Stimulated activated CD4-positive, alpha-beta T cell treated with anti-CD3 and anti-CD28 coated beads, Interleukin-1b, Interleukin-23, amount 100 ng/mL, for 24 hours (primary cell): ENCODE measurements around the gene TMEM39A.

Source experiments
- DNase-seq, 4 experiments: peaks; one replicate each; pipeline ENCODE4 v3.0.0-alpha.2; 2020; ENCODE audit warnings: low read depth in 4 of 4, low spot score in 1 of 4

The TMEM39A gene

GRCh38 chr3:119463171-119464169 is at the start of gene TMEM39A:
TMEM39A (minus strand) TSS chr3:119463615; CDS start chr3:119462074, 1,541 bp downstream.
- peak; percentile 98 to 99 (median 98) for DNase-seq

GRCh38 chr3:119510690-119511089 is 47.3 kb upstream of the TMEM39A start:
- DNase-seq: no peak

DNA sequence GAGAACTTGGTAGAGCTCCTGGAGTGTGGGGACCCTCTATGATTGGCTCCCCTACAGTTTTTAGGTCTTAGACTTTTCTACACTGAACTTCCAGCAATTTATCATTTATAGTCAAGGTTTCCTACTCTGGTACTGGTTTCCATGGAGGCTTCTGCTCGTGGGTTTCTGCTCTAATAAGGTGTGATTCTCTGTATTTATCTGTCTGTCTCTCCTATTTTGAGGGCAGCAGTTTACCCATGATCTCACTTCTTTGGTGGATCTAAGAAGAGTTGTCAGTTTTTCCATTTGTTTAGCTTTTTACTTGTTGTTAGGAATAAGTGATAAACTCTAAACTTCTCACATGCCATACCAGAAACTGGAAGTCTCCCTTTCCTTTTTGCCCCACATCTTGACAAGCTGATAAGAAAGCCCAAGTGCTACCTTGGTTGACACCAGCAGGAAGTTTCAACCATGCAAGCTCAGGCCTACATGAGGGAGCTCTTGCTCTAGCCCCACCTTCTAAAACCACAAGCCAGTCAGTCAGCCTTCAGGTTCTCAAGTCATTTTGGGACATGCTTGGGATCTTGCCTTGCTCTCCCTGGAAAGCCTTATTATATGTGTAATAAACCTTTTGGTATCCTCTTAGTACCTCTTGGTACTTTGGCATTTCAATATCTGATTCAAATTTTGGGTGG is 44.9 kb upstream of the TMEM39A start:
- DNase-seq: no peak

DNA sequence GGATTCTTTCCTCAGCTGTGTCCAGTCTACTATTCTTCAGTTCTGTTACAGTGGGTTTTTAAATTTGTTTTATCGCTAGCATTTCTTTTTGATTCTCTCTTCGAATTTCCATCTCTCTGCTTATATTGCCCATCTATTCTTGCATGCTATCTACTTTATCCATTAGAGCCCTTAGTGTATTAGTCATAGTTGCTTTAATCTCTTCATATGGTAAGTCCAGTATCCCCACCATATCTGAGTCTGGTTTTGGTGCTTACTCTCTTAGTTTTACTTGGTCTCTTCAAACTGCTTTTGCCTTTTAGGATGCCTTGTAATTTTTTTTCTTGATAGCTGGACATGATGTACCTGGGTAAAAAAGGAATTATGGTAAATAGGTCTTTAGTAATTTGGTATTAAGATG is 44.0 kb upstream of the TMEM39A start:
- no peak for DNase-seq

DNA sequence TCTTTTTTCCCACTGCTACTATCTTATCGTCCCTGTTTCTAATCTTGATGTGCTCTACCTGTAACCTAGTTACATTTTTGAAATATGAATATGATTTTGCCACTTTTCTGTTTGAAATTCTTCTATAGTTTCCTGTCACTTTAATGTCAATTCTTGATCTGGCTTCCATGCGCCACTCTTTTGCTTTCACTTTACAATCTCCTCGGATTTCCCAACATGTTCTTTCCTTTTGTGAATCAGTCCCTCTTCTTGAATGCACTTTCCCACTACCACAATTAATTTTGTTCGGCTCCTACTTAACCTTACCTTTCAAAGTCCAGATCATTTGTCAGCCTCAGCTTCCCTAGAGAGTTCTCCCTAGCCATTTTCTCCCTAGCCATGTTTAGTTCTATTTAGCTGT is 43.2 kb upstream of the TMEM39A start:
- no peak for DNase-seq

GRCh38 chr3:119500901-119501300 is 37.5 kb upstream of the TMEM39A start:
- no peak for DNase-seq

DNA sequence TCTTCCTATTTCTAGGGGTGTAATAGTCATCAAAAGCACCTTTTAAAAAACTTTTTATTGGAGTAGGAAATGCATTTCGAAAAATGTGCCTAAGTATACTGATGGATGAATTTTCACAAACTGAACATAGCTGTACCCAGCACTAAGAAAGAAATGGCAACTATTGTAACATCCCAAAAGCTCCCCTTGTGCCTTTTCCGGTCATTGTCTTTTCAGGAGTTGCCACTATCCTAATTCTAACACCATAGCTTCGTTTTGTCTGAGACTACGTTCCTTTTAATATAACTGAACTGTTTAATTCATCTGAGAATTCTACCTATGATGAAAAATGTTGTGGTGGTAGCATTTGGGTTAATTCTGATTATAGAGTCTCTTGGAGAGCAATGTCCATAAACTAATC is 36.9 kb upstream of the TMEM39A start:
- DNase-seq: no peak

DNA sequence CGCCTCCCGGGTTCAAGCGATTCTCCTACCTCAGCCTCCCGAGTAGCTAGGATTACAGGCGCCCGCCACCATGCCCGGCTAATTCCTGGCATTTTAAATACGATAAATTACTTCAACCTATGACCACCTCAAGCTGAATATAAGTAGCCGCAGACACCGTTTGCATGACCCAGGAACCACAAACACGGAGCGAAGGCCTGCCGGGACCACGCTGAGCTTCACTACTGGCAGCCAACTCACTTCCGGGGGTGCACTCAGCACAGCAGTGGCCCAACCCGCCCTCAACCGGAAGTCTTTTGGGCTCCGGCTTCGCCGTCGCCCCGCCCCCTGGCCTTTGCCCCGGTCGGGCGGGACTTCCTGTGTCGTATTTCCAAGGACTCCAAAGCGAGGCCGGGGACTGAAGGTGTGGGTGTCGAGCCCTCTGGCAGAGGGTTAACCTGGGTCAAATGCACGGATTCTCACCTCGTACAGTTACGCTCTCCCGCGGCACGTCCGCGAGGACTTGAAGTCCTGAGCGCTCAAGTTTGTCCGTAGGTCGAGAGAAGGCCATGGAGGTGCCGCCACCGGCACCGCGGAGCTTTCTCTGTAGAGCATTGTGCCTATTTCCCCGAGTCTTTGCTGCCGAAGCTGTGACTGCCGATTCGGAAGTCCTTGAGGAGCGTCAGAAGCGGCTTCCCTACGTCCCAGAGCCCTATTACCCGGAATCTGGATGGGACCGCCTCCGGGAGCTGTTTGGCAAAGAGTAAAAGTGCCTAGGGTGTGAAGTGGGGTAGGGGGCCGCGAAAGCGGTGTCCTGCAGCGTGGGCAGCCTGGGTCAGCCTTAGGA is 35.0 kb upstream of the TMEM39A start, which contains the start of gene TIMMDC1:
TIMMDC1 (plus strand) TSS at position 362 of the 826 bp plus-strand sequence; CDS start at position 549, 187 bp downstream.
- peak; percentile 91 to 96 (median 95) for DNase-seq

DNA sequence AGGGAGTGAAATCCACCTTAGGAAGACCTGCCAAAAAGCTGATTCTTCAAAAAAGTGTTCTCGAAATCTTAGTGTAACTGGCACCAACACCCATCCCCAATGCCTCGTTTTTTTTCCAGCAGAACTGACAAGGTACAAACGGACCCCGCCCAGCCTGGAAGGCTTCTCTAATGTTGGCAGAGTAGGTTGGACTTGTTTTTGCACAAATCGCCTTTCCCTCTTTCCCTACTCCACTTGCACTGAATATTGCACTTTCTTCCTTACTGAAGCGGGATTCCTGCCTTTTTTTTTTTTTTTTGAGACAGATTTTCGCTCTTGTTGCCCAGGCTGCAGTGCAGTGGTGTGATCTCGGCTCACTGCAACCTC is 34.4 kb upstream of the TMEM39A start:
- DNase-seq: no peak

DNA sequence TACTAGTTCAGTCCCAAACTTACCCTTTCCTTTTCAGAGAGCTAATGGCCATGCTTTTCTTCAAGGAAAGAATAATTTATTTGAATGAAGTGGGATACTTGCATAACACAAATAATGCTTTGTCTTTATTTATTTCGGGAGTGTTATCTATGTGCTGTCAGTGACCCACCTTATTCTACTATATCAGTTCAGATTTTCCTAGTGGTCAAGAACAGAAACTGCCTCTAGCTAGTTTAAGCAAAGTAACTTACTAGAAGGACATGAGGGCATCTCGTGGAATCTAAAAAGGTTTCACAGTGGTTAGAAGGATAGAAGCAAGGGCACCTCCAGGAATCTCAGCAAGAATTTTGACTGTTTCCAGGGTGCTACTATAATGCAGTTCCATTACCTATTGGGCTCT is 31.2 kb upstream of the TMEM39A start:
- DNase-seq: no peak

DNA sequence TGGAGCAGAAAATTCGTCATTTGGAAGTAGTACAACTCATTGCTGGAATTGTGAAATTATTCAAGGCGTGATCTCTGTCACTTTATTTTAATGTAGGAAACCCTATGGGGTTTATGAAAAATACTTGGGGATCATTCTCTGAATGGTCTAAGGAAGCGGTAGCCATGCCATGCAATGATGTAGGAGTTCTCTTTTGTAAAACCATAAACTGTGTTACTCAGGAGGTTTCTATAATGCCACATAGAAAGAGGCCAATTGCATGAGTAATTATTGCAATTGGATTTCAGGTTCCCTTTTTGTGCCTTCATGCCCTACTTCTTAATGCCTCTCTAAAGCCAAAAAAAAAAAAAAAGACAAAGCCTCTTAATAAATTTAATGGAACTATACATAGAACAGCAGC is 29.4 kb upstream of the TMEM39A start:
- no peak for DNase-seq

DNA sequence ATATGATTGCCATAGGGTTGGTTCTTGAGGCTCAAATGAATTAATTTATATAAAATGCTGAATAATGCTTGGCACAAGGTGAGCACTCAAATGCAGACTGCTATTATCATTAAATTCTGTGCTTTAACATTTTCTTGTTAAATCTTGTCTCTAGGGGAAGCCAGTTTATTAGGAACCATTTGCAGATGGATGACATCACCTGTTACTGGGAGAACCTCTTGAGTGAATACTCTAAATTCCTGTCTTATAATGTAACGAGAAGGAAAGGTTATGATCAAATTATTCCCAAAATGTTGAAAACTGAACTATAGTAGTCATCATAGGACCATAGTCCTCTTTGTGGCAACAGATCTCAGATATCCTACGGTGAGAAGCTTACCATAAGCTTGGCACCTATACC is 28.7 kb upstream of the TMEM39A start:
- DNase-seq: no peak

- no peak for DNase-seq
Measured at GRCh38 chr3:119490153-119490552, 26.7 kb upstream of the TMEM39A start.

GRCh38 chr3:119485563-119485962 is 22.1 kb upstream of the TMEM39A start:
- no peak for DNase-seq

DNA sequence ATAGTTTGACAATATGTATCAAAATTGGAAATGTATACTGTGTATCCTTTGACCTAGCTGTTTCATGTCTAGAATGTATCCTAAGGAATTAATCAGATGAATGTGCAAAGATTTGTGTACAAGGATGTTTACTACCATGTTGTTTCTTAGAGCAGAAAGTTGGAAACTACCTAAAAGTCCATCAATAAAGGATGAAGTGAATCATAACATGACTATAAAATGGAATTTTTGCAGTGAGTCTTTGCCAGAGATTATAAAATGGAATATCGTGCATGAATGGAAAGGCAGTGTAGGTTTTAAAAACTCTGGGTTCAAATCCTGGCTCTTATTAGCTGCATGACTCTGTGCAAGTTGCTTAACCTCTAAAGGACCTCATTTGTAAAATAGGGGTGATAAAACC is 19.7 kb upstream of the TMEM39A start:
- no peak for DNase-seq

- no peak for DNase-seq
Measured at GRCh38 chr3:119481079-119481478, 17.7 kb upstream of the TMEM39A start.

GRCh38 chr3:119470866-119471265 is 7.5 kb upstream of the TMEM39A start:
- no peak for DNase-seq

DNA sequence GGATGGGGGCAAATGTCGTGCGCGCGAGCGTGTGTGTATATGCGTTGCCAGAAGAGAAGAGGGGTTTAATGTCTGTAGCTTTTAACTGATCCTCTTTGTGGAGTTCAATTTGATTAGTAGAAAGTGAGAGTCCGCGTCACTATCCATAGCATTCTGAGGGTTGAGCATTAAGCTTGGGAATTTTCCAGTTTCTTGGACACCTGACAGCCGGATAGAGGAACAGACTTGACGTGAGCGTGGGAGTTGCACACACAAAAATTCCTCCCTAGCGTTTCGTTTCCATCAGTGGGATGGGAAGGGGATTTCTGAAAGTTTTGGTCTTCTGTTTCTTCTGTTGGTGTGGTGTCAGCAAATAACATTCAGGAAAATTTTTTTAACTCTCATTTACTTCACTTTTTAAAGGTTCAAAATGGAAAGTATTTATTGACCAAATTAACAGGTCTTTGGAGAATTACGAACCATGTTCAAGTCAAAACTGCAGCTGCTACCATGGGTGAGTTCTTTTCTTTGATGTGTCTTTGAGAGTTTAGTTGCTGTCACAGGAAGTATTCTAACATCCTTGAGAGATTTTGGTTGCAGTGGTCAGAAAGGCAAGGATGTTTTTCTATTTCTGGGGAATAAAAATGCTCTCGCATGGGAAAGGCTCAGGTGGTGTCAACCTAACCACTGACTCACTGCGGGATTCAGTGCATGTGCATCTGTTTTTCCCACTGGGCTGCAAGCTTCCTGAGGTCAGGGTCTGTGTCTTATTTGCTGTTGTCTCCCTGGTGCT is 6.2 kb upstream of the TMEM39A start:
- DNase-seq: no peak

DNA sequence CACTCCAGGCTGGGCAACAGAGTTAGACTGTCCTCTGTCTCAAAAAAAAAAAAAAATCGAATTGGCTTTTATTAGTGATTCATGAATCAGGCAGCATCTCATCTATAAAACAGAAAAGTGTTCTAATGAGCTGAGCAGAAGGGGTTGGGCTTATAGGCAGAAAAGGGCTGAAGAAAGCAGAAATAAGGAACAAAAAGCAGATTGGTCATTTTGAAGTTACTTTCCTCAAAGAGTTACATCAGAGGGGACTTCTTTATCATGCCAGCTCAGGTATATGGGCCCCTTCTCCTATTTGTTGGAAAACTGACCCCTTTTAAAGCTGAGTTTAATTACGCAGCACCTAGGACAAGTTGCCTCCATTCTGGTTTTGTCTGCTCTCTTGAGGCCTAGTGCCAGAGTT is 4.6 kb upstream of the TMEM39A start:
- DNase-seq: no peak

DNA sequence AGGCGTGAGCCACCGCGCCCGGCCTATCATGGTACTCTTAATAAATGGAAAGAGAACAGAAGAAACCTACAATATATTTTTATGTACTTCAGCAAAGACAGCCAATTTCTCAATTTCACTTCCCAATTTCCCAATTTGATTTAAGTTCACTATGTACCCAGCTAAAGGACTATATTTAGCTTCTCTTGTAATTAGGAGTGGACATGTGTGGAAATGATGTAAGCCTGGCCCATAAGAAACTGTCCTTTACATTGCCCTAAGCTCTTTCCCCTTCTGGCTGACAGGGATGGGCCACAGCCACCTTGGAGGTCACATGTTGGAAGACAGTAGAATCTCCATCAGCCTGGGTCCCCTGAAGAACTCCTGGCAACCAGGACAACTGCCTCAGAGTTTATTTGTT is 6.2 kb downstream of the TMEM39A start:
- DNase-seq: no peak

DNA sequence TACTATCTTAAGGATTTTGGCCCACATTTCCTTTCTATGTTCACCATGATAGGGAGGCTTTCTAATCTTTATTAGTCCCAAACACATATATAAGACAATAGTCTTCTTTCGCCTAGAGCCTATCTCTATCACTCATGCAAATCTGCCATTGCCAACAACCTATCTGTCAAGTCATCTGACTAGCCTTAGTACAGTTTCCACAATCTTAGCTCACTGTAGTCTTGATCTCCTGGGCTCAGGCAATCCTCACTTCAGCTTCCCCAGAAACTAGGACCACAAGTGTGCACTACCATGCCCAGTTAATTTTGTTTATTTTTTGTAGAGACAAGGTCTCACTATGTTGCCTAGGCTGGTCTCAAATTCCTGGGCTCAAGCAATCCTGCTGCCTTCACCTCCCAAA is 6.9 kb downstream of the TMEM39A start:
- DNase-seq: no peak
